AG04450 (cell line): ENCODE results near the gene TRIM7. TPM values are rescaled to one million over a fixed set of nuclear protein-coding genes. Genes with fewer than 3 reads are reported as not detected.
"Not testable (repeated sequence)": the region's sequence is repeated elsewhere in the genome, so short reads cannot be mapped to it uniquely, and the experiment has no call there.

Source experiments
- CTCF ChIA-PET: fragments of 300-600, 350-600 bp; formaldehyde crosslinking; extraction: SDS; loops from one replicate; lab custom pipeline; 2022; ENCODE audit warnings: antibody characterized with exemption, inconsistent platforms; lab: Charles Lee
- POLR2A ChIA-PET: fragments of 350-600 bp; formaldehyde crosslinking; extraction: SDS; loops from one replicate; lab custom pipeline; 2021; ENCODE audit warnings: antibody characterized with exemption, inconsistent platforms; lab: Yijun Ruan, JAX
- DNase-seq: peaks from one replicate; pipeline ENCODE4 v3.0.0-alpha.2; 2011; ENCODE audit warnings: low read depth, low spot score
- H3K27ac ChIP-seq: one replicate; pipeline ENCODE4 v1.5.1; 2012; ENCODE audit warnings: low read depth, low read length, control low read depth
- H3K27me3 ChIP-seq: one replicate; pipeline ENCODE4 v1.6.0; 2012; ENCODE audit warnings: low read length; ENCODE audit not compliant: control insufficient read depth, insufficient read depth
- H3K4me3 ChIP-seq: 2 replicates; pipeline ENCODE4 v1.5.1; 2011; ENCODE audit warnings: mild to moderate bottlenecking, low read depth, low read length, control low read depth
- H3K9me3 ChIP-seq: 2 replicates; pipeline ENCODE4 v1.5.1; 2012; ENCODE audit warnings: low read length; ENCODE audit not compliant: control insufficient read depth, insufficient read depth
- CTCF ChIP-seq: IDR thresholded peaks from 2 replicates; pipeline ENCODE4 v1.5.1; 2011; ENCODE audit warnings: low read depth, low read length, control low read depth, inconsistent platforms
- polyA plus RNA-seq: library from polyadenylated mRNA; depleted of rRNA; stranded (reverse); fragments of >200 nt; gene quantifications from 2 replicates; pipeline ENCODE4 v1.2.3, GENCODE V29; 2011

TRIM7 gene
- polyA plus RNA-seq, 1 experiment: 1.1 TPM

GRCh38 chr5:181170237-181170825 lies 34.7 kb downstream of the TRIM7 start:
- peak overlapping the region; percentile 45 for H3K4me3 ChIP-seq
- no peak for DNase-seq
- no peak for TF ChIP-seq CTCF
- no peaks in the 10 kb centered on the region; the same call in 1 of the 2 replicates for H3K9me3 ChIP-seq
- peaks cover 5% of the 10 kb centered on the region for H3K27me3 ChIP-seq
- CTCF ChIA-PET: interaction anchor here (1.1 kb wide), 1 partner anchor 14 kb away, joined by 6 read pairs; no protein-coding TSS in a partner anchor
- H3K27ac ChIP-seq: no peak overlapping the region
- POLR2A ChIA-PET: interaction anchor here (0.6 to 1.2 kb wide), 2 partner anchors 81 to 92 kb away, joined by 3 to 14 read pairs; no protein-coding TSS in a partner anchor

GRCh38 chr5:181169459-181170236 lies 35.3 kb downstream of the TRIM7 start:
- CTCF ChIA-PET: interaction anchor here (1.1 to 1.9 kb wide), 3 partner anchors 11 to 69 kb away, joined by 4 to 7 read pairs (median 6); no protein-coding TSS in a partner anchor
- peak; percentile 42 for DNase-seq
- peak overlapping the region; percentile 45 for H3K4me3 ChIP-seq
- H3K27me3 ChIP-seq, H3K27ac ChIP-seq, POLR2A ChIA-PET, H3K9me3 ChIP-seq: not testable (repeated sequence)

- Histone ChIP-seq H3K4me3 (no peak overlapping the region), H3K27me3 (peaks cover 5% of the 10 kb centered on the region), H3K27ac (peak overlapping the region; percentile 11), H3K9me3 (no peaks in the 10 kb centered on the region; the same call in 1 of the 2 replicates)
- POLR2A ChIA-PET: no interaction called here
- no peak for DNase-seq
- CTCF ChIA-PET: interaction anchor here (0.5 to 1.9 kb wide), 6 partner anchors 10 to 88 kb away, joined by 3 to 7 read pairs (median 4); no protein-coding TSS in a partner anchor
- TF ChIP-seq CTCF: no peak
These were observed 36.3 kb downstream of the TRIM7 start for GRCh38 chr5:181168595-181169118.

GRCh38 chr5:181167814-181168488 lies 37.0 kb downstream of the TRIM7 start:
- TF ChIP-seq CTCF: peak; percentile 48
- Histone ChIP-seq H3K27me3 (peaks cover 5% of the 10 kb centered on the region), H3K9me3 (no peaks in the 10 kb centered on the region; the same call in 1 of the 2 replicates), H3K27ac (no peak overlapping the region), H3K4me3 (no peak overlapping the region)
- CTCF ChIA-PET: interaction anchor here (0.5 to 1.9 kb wide), 5 partner anchors 10 to 88 kb away, joined by 3 to 7 read pairs (median 4); no protein-coding TSS in a partner anchor
- POLR2A ChIA-PET: no interaction called here
- DNase-seq: no peak
